ENCODE results near the gene TM9SF1. TPM values are rescaled to one million over a fixed set of nuclear protein-coding genes. Genes with fewer than 3 reads are reported as not detected.

The TM9SF1 gene
- total and polyA plus RNA-seq, 4 donors, result 32.7 to 71.9 (median 52.0) TPM

GRCh38 chr14:24172261-24172860, 22.9 kb downstream of the TM9SF1 start:
- ATAC-seq (ENCODE audit: insufficient read depth, low FRiP score), result no peak
- no peak overlapping the region for H3K9ac ChIP-seq (ENCODE audit: insufficient read depth in 1 of 2, low read length in 2 of 2)

DNA sequence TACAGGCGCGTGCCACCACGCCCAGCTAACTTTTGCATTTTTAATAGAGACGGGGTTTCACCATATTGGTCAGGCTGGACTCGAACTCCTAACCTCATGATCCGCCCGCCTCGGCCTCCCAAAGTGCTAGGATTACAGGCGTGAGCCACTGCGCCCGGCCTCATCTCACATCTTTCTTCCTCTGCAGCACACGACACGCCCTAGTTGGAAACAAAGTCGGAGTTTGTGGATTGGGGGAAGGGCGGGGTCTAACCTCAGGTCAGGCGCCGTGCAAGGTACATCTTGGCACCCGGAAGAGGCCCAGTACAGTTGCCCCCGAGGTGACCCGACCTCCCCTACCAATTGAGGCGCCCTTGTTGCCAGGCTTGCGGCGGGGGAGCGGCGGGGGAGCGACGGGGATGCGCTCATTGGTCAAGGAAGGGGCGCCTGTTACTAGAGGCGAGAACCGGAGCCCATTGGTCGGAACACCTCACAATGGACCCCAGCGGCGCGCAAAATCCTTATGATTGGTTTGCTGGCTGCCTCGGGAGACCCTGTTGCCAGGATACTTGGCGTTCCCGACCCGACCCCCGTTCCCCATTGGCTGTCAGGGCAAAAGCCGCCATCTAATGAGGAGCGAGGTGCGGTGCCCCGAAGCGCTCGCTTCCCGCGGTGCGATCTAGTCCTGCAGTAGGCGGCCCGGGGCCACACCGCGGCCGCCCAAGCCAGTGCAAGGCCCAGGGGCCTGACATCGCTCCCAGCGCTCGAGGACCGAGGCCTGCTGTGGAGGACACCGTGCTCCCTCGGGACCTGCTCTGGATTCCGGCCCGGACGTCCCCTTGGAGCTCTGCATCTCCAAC, 23.6 kb downstream of the TM9SF1 start, which contains the start of gene REC8:
Gene REC8, plus strand, starts transcription at position 659 of the 839 bp plus-strand sequence. CDS start 473 bp downstream, outside the sequence.
- peaks cover 4 to 26% (median 8%) of the 10 kb centered on the region in 4 donors for H3K36me3 ChIP-seq (ENCODE audit: control insufficient read depth in 4 of 4, insufficient read depth in 4 of 4, low read length in 4 of 4)
- peak; percentile 86 for ATAC-seq (ENCODE audit: insufficient read depth, low FRiP score)
- no peak within 1 kb of the TSS for H3K9ac ChIP-seq (ENCODE audit: insufficient read depth in 1 of 2, low read length in 2 of 2)

More at GRCh38 chr14:24172261-24172860, 22.9 kb downstream of the TM9SF1 start:
- peak overlapping the region in 1 of 2 donors; percentile 22 for H3K27ac ChIP-seq (ENCODE audit: low read depth in 1 of 2, low read length in 1 of 2)
- WGBS, 2 donors, result 22 to 41% methylated on average over 30 of the region's 30 CpGs
- H3K36me3 ChIP-seq (ENCODE audit: control insufficient read depth in 4 of 4, insufficient read depth in 4 of 4, low read length in 4 of 4), result peaks cover 4 to 29% (median 7%) of the 10 kb centered on the region in 4 donors
- H3K27me3 ChIP-seq (ENCODE audit: control insufficient read depth in 3 of 3, insufficient read depth in 3 of 3, low read length in 2 of 3), result no peaks in the 10 kb centered on the region
- TF ChIP-seq, protein P1, sequence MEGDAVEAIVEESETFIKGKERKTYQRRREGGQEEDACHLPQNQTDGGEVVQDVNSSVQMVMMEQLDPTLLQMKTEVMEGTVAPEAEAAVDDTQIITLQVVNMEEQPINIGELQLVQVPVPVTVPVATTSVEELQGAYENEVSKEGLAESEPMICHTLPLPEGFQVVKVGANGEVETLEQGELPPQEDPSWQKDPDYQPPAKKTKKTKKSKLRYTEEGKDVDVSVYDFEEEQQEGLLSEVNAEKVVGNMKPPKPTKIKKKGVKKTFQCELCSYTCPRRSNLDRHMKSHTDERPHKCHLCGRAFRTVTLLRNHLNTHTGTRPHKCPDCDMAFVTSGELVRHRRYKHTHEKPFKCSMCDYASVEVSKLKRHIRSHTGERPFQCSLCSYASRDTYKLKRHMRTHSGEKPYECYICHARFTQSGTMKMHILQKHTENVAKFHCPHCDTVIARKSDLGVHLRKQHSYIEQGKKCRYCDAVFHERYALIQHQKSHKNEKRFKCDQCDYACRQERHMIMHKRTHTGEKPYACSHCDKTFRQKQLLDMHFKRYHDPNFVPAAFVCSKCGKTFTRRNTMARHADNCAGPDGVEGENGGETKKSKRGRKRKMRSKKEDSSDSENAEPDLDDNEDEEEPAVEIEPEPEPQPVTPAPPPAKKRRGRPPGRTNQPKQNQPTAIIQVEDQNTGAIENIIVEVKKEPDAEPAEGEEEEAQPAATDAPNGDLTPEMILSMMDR (IDR thresholded peaks at IDR 0.05; ENCODE audit: control extremely low read depth, extremely low read depth), result no peak
- H3K4me1 ChIP-seq (ENCODE audit: control insufficient read depth in 5 of 5, insufficient read depth in 5 of 5, low read length in 5 of 5), result peaks cover 0 to 14% (median 4%) of the 10 kb centered on the region in 5 donors
- no peaks in the 10 kb centered on the region for H3K9me3 ChIP-seq (ENCODE audit: control insufficient read depth in 4 of 4, insufficient read depth in 3 of 4, low read length in 3 of 4)
- H3K4me3 ChIP-seq, result peak overlapping the region; percentile 12
- peak in 2 of 3 donors; percentile 22 to 34 for DNase-seq

DNA sequence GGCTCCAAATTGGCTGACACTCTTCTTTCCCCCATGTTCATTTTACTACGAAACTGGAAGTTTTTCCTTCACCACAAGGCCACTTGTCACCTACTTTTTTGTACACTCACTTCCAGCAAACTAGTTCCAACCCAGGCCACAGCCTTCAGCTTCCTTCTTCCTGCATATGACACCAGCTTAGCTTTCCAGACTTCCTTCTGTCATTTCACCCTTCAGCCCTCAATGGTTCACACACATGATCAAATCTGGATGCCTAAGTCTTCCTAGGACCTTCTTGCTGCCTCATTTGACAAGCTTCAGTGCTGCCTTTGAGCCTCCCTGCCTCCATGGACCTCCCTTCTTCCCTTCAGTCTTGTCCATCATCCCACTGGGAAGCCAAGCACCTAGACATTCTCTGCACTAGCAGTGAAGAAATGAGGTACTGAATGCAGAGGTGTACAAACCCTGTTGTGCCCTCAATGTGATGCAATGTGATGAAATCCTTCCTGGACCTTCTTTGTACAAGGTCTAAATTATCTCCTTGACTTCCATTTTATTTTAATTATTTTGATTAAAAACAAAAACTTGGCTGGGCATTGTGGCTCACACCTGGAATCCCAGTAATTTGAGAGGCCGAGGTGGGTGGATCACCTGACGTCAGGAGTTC, 27.6 kb downstream of the TM9SF1 start:
- TF ChIP-seq, protein P1 (IDR thresholded peaks at IDR 0.05; ENCODE audit: control extremely low read depth, extremely low read depth), result no peak
- 76 to 81% methylated on average over 3 of the region's 3 CpGs for WGBS, 2 donors
- no peak overlapping the region for H3K4me3 ChIP-seq
- H3K27ac ChIP-seq (ENCODE audit: low read depth in 1 of 2, low read length in 1 of 2), result peak overlapping the region in 1 of 2 donors; percentile 61
- H3K9ac ChIP-seq (ENCODE audit: insufficient read depth in 1 of 2, low read length in 2 of 2), result no peak overlapping the region
- peaks cover 0 to 14% (median 4%) of the 10 kb centered on the region in 5 donors for H3K4me1 ChIP-seq (ENCODE audit: control insufficient read depth in 5 of 5, insufficient read depth in 5 of 5, low read length in 5 of 5)
- H3K36me3 ChIP-seq (ENCODE audit: control insufficient read depth in 4 of 4, insufficient read depth in 4 of 4, low read length in 4 of 4), result peaks cover 22 to 50% (median 33%) of the 10 kb centered on the region in 4 donors
- H3K27me3 ChIP-seq (ENCODE audit: control insufficient read depth in 3 of 3, insufficient read depth in 3 of 3, low read length in 2 of 3), result no peaks in the 10 kb centered on the region
- ATAC-seq (ENCODE audit: insufficient read depth, low FRiP score) (no peak), DNase-seq (no peak)
- no peaks in the 10 kb centered on the region for H3K9me3 ChIP-seq (ENCODE audit: control insufficient read depth in 4 of 4, insufficient read depth in 3 of 4, low read length in 3 of 4)

More for the DNA sequence above, 23.6 kb downstream of the TM9SF1 start, which contains the start of gene REC8:
- no peaks in the 10 kb centered on the region for H3K27me3 ChIP-seq (ENCODE audit: control insufficient read depth in 3 of 3, insufficient read depth in 3 of 3, low read length in 2 of 3)
- peak within 1 kb of the TSS in 1 of 2 donors; percentile 22 for H3K27ac ChIP-seq (ENCODE audit: low read depth in 1 of 2, low read length in 1 of 2)
- TF ChIP-seq, protein P1 (IDR thresholded peaks at IDR 0.05; ENCODE audit: control extremely low read depth, extremely low read depth), result no peak
- peak; percentile 95 for DNase-seq
- 14 to 26% methylated on average over 62 to 63 of the region's 63 CpGs for WGBS, 2 donors
- peak within 1 kb of the TSS; percentile 12 for H3K4me3 ChIP-seq
- H3K9me3 ChIP-seq (ENCODE audit: control insufficient read depth in 4 of 4, insufficient read depth in 3 of 4, low read length in 3 of 4), result no peaks in the 10 kb centered on the region
- peaks cover 0 to 14% (median 4%) of the 10 kb centered on the region in 5 donors for H3K4me1 ChIP-seq (ENCODE audit: control insufficient read depth in 5 of 5, insufficient read depth in 5 of 5, low read length in 5 of 5)

Data from lung (tissue), 12 donors.